Spleen (tissue), 7 donors: ENCODE results near the gene SH3BGR.

ENCODE experiments used
- CTCF ChIP-seq, 11 experiments: fragments of 200-600 bp in 7 of 11; fragments of 450-650 bp in 4 of 11; sonication (generic) in 4 of 11; IDR thresholded peaks in 8 of 11; conservative IDR thresholded peaks in 3 of 11; 1 replicate in 7 of 11; 2 replicates in 4 of 11; pipeline versions ENCODE4 v1.4.0 to v1.8.0; 2016 to 2021; ENCODE audit warnings: antibody characterized with exemption in 11 of 11, inconsistent platforms in 4 of 11, mild to moderate bottlenecking in 1 of 11
- POLR2A ChIP-seq, 3 donors: fragments of 450-650 bp; IDR thresholded peaks; one replicate each; pipeline ENCODE4 v1.5.1; 2017; ENCODE audit warnings: antibody characterized with exemption in 3 of 3, mild to moderate bottlenecking in 1 of 3
- POLR2AphosphoS5 ChIP-seq, 3 donors: sonication (generic); formaldehyde crosslinking; IDR thresholded peaks; one replicate each; pipeline ENCODE4 v1.5.1; 2017; ENCODE audit warnings: antibody characterized with exemption in 3 of 3
- donor health status: DM: no; HTN: no; CAD: no; lungs with moderate emphysema.
- donor health status: DM: no; HTN: no; CAD: no.
- donor health status: DM: no; HTN: no; CAD: no.

- TF ChIP-seq POLR2A (IDR thresholded peaks at IDR 0.05): no peak
- no peak for TF ChIP-seq POLR2AphosphoS5 (IDR thresholded peaks at IDR 0.05)
- TF ChIP-seq CTCF (IDR thresholded peaks at IDR 0.05 in 8 of 11, conservative IDR thresholded peaks at IDR 0.05 in 3 of 11): no peak
These were observed 101.6 kb downstream of the SH3BGR start for GRCh38 chr21:39553331-39553730.
